Testis (tissue), 2 donors: ENCODE data around the gene DDX11.

ENCODE experiments used
- POLR2A ChIP-seq: fragments of 450-650 bp; IDR thresholded peaks from one replicate; pipeline ENCODE4 v1.6.1; 2017; ENCODE audit warnings: antibody characterized with exemption, mild to moderate bottlenecking, moderate library complexity
- TF ChIP-seq, protein P1 (sequence below), 3 experiments: fragments of 450-650 bp in 2 of 3; fragments of 200-600 bp in 1 of 3; sonication (generic) in 1 of 3; IDR thresholded peaks; one replicate each; pipeline ENCODE4 v1.5.1; 2016 to 2019; ENCODE audit warnings: antibody characterized with exemption in 3 of 3, mild to moderate bottlenecking in 2 of 3, moderate library complexity in 1 of 3

GRCh38 chr12:31035226-31035625 is 38.4 kb upstream of the DDX11 start:
- TF ChIP-seq, protein P1, sequence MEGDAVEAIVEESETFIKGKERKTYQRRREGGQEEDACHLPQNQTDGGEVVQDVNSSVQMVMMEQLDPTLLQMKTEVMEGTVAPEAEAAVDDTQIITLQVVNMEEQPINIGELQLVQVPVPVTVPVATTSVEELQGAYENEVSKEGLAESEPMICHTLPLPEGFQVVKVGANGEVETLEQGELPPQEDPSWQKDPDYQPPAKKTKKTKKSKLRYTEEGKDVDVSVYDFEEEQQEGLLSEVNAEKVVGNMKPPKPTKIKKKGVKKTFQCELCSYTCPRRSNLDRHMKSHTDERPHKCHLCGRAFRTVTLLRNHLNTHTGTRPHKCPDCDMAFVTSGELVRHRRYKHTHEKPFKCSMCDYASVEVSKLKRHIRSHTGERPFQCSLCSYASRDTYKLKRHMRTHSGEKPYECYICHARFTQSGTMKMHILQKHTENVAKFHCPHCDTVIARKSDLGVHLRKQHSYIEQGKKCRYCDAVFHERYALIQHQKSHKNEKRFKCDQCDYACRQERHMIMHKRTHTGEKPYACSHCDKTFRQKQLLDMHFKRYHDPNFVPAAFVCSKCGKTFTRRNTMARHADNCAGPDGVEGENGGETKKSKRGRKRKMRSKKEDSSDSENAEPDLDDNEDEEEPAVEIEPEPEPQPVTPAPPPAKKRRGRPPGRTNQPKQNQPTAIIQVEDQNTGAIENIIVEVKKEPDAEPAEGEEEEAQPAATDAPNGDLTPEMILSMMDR (IDR thresholded peaks at IDR 0.05): no peak
- TF ChIP-seq POLR2A: no peak
